CD4-positive, alpha-beta T cell (primary cell): ENCODE measurements around the gene EMC7. TPM values are rescaled to one million over a fixed set of nuclear protein-coding genes. Genes with fewer than 3 reads are reported as not detected.

ENCODE experiments used
- ATAC-seq: fragments of 200-7000 bp; cut with Tn5 transposase; one replicate; pipeline ENCODE4 v1.10.0; 2022; ENCODE audit warnings: mild to moderate bottlenecking; ENCODE audit not compliant: poor library complexity
- CTCF ChIA-PET: fragments of 350-600 bp; sonication (Branson Sonifier 250); formaldehyde crosslinking; loops from one replicate; lab custom pipeline; 2021; ENCODE audit warnings: antibody characterized with exemption, inconsistent platforms; lab: Charles Lee
- POLR2A ChIA-PET: fragments of 350-600 bp; sonication (Branson Sonifier 250); formaldehyde crosslinking; loops from one replicate; lab custom pipeline; 2021; ENCODE audit warnings: antibody characterized with exemption, inconsistent platforms; lab: Charles Lee
- DNase-seq, 14 experiments: peaks; one replicate each; pipeline ENCODE4 v3.0.0-alpha.2; 2013 to 2020; ENCODE audit warnings: mixed read lengths in 2 of 14
- H3K27ac ChIP-seq, 2 donors: one replicate each; pipeline versions ENCODE4 v1.5.1 to v1.7.0; 2013; ENCODE audit warnings: low read length in 2 of 2, low read depth in 1 of 2, mild to moderate bottlenecking in 1 of 2
- H3K27me3 ChIP-seq, 2 experiments: 1 replicate in 1 of 2; 2 replicates in 1 of 2; pipeline versions ENCODE4 v1.6.1 to v1.7.0; 2013; ENCODE audit warnings: low read length in 2 of 2, control low read depth in 1 of 2, mild to moderate bottlenecking in 1 of 2, moderate library complexity in 1 of 2; ENCODE audit not compliant: insufficient read depth in 2 of 2, control insufficient read depth in 1 of 2
- H3K36me3 ChIP-seq: one replicate; pipeline ENCODE4 v1.6.1; 2013; ENCODE audit warnings: low read length, control low read depth; ENCODE audit not compliant: insufficient read depth
- H3K4me1 ChIP-seq: one replicate; pipeline ENCODE4 v1.6.1; 2013; ENCODE audit warnings: low read length, control low read depth; ENCODE audit not compliant: insufficient read depth
- H3K4me3 ChIP-seq: one replicate; pipeline ENCODE4 v1.5.1; 2013; ENCODE audit warnings: mild to moderate bottlenecking, low read length, moderate library complexity
- H3K9me3 ChIP-seq, 2 experiments: 1 replicate in 1 of 2; 2 replicates in 1 of 2; pipeline versions ENCODE4 v1.6.1 to v1.7.0; 2013; ENCODE audit warnings: low read length in 2 of 2, mild to moderate bottlenecking in 2 of 2, control low read depth in 1 of 2, moderate library complexity in 1 of 2; ENCODE audit not compliant: control insufficient read depth in 1 of 2, insufficient read depth in 1 of 2
- H3K27ac Mint-ChIP-seq: one replicate; pipeline ENCODE4 v1.8.0; 2020; ENCODE audit warnings: mixed read lengths
- H3K27me3 Mint-ChIP-seq: one replicate; pipeline ENCODE4 v1.8.0; 2021; ENCODE audit warnings: mixed read lengths
- H3K36me3 Mint-ChIP-seq: one replicate; pipeline ENCODE4 v1.8.0; 2021; ENCODE audit warnings: low read depth, mixed read lengths
- H3K4me1 Mint-ChIP-seq: one replicate; pipeline ENCODE4 v1.8.0; 2021; ENCODE audit warnings: low read depth, mixed read lengths
- H3K4me3 Mint-ChIP-seq: one replicate; pipeline ENCODE4 v1.8.0; 2020; ENCODE audit warnings: mild to moderate bottlenecking, mixed read lengths
- H3K9me3 Mint-ChIP-seq: one replicate; pipeline ENCODE4 v1.8.0; 2020; ENCODE audit warnings: mixed read lengths
- CTCF ChIP-seq: fragments of 200-600 bp; IDR thresholded peaks from one replicate; pipeline ENCODE4 v1.8.0; 2022; ENCODE audit warnings: antibody characterized with exemption, mild to moderate bottlenecking
- intact Hi-C, 2 experiments: fragments of 100-400 bp; cut with DNase I in 1 of 2; cut with micrococcal nuclease in 1 of 2; formaldehyde crosslinking; loops; one replicate each; pipeline versions ENCODE4 v1.15.1 to v1.9.0; 2023 to 2025; cut with DNase I, micrococcal nuclease
- total RNA-seq, 174 experiments: library from RNA in 2 of 174; stranded (reverse) in 2 of 174; gene quantifications; one replicate each; pipeline ENCODE4 v1.2.3 and lab custom pipeline; 2021 to 2026

EMC7 gene
- total RNA-seq, 2 experiments from 2014 or later = 54.0 to 54.6 TPM

GRCh38 chr15:34070003-34070402, 31.7 kb downstream of the EMC7 start:
- H3K4me3 ChIP-seq = no peak overlapping the region
- Mint-ChIP-seq H3K27ac (no peak overlapping the region), H3K9me3 (no peaks in the 10 kb centered on the region), H3K27me3 (no peaks in the 10 kb centered on the region), H3K4me3 (no peak overlapping the region), H3K36me3 (no peaks in the 10 kb centered on the region), H3K4me1 (no peaks in the 10 kb centered on the region)
- H3K9me3 ChIP-seq = no peaks in the 10 kb centered on the region
- DNase-seq (no peak), ATAC-seq (no peak)
- no peak overlapping the region for H3K27ac ChIP-seq
- H3K4me1 ChIP-seq = no peaks in the 10 kb centered on the region
- H3K27me3 ChIP-seq = no peaks in the 10 kb centered on the region
- CTCF ChIA-PET = no interaction called here
- no peaks in the 10 kb centered on the region for H3K36me3 ChIP-seq
- POLR2A ChIA-PET = no interaction called here
- intact Hi-C loops = no loop called here
- no peak for TF ChIP-seq CTCF

- Mint-ChIP-seq H3K9me3 (no peaks in the 10 kb centered on the region), H3K27me3 (no peaks in the 10 kb centered on the region), H3K27ac (no peak overlapping the region), H3K4me3 (no peak overlapping the region), H3K4me1 (no peaks in the 10 kb centered on the region), H3K36me3 (no peaks in the 10 kb centered on the region)
- intact Hi-C loops = no loop called here
- Histone ChIP-seq H3K27me3 (no peaks in the 10 kb centered on the region), H3K4me3 (no peak overlapping the region), H3K4me1 (no peaks in the 10 kb centered on the region), H3K27ac (no peak overlapping the region), H3K9me3 (no peaks in the 10 kb centered on the region), H3K36me3 (no peaks in the 10 kb centered on the region)
- no peak for ATAC-seq
- DNase-seq = no peak
- no peak for TF ChIP-seq CTCF
- CTCF ChIA-PET = no interaction called here
- POLR2A ChIA-PET = interaction anchor here (1.0 kb wide), 1 partner anchor 301 kb away, joined by 3 read pairs; the partner anchor contains the start of gene LPCAT4
These were observed 35.7 kb downstream of the EMC7 start for GRCh38 chr15:34065941-34066340.

- H3K9me3 Mint-ChIP-seq = no peaks in the 10 kb centered on the region
- no peaks in the 10 kb centered on the region for H3K27me3 Mint-ChIP-seq
These were observed 36.4 kb downstream of the EMC7 start for GRCh38 chr15:34065261-34065660.

More at GRCh38 chr15:34065261-34065660, 36.4 kb downstream of the EMC7 start:
- ATAC-seq = no peak
- H3K36me3 ChIP-seq = no peaks in the 10 kb centered on the region
- Mint-ChIP-seq H3K4me3 (no peak overlapping the region), H3K36me3 (no peaks in the 10 kb centered on the region), H3K27ac (no peak overlapping the region), H3K4me1 (no peaks in the 10 kb centered on the region)
- ChIA-PET CTCF (no interaction called here), POLR2A (interaction anchor here (1.0 kb wide), 1 partner anchor 302 kb away, joined by 3 read pairs; the partner anchor contains the start of gene LPCAT4)
- TF ChIP-seq CTCF = no peak
- intact Hi-C loops = no loop called here
- H3K9me3 ChIP-seq = no peaks in the 10 kb centered on the region
- H3K27ac ChIP-seq = no peak overlapping the region
- no peaks in the 10 kb centered on the region for H3K4me1 ChIP-seq
- no peak overlapping the region for H3K4me3 ChIP-seq
- DNase-seq = no peak
- no peaks in the 10 kb centered on the region for H3K27me3 ChIP-seq
